ENCODE data around the gene ZNHIT2.

DNA sequence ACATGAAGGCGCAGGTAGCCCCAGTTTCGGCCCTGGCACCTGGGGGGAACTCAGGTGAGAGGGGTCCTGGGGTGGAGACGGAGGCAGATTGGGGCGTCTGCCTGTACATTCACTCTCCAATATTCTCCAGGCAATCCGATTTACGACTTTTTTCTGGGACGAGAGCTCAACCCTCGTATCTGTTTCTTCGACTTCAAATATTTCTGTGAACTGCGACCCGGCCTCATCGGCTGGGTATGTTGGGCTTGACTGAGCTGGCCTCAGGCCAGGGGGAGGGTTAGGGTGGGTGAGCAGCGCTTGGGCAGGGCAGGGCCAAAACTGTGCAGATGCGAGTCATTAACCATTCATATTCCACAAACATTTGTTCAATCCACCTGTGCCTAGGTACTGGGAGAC lies 4.1 kb downstream of the ZNHIT2 start:
- no peak for TF ChIP-seq EZH2 (IDR thresholded peaks at IDR 0.05; ENCODE audit: insufficient read depth, poor library complexity, severe bottlenecking)
- no peak for TF ChIP-seq EZH2phosphoT487 (IDR thresholded peaks at IDR 0.05; ENCODE audit: insufficient read depth, low read depth)

All from GM23248 (cell line).